MCF 10A (cell line): ENCODE data around the gene ANKRD13A. TPM values are rescaled to one million over a fixed set of nuclear protein-coding genes. Genes with fewer than 3 reads are reported as not detected.

Source experiments
- BruUV-seq: library from RNA; stranded (reverse); fragments of 400-500 nt; replicated peaks from 2 replicates; lab custom pipeline; 2021; lab: Mats Ljungman, UMichigan
- CTCF ChIA-PET: fragments of 300-600 bp; sonication (Branson Sonifier 250); formaldehyde crosslinking; extraction: SDS; loops from one replicate; lab custom pipeline; 2021; ENCODE audit warnings: antibody characterized with exemption, inconsistent platforms; lab: Yijun Ruan, JAX
- POLR2A ChIA-PET: fragments of 300-600, 350-650 bp; sonication (Branson Sonifier 250); formaldehyde crosslinking; extraction: SDS; loops from one replicate; lab custom pipeline; 2020; ENCODE audit warnings: antibody characterized with exemption, inconsistent platforms; lab: Yijun Ruan, JAX
- DNase-seq: peaks from one replicate; pipeline ENCODE4 v3.0.0-alpha.2; 2018; ENCODE audit not compliant: unreplicated experiment
- H3K27ac Mint-ChIP-seq: one replicate; pipeline ENCODE4 v1.8.0; 2022; ENCODE audit warnings: mild to moderate bottlenecking, low read depth, mixed read lengths; ENCODE audit not compliant: unreplicated experiment
- H3K27me3 Mint-ChIP-seq: one replicate; pipeline ENCODE4 v1.8.0; 2022; ENCODE audit warnings: mixed read lengths; ENCODE audit not compliant: insufficient read depth, unreplicated experiment
- H3K36me3 Mint-ChIP-seq: one replicate; pipeline ENCODE4 v1.8.0; 2022; ENCODE audit warnings: mild to moderate bottlenecking, moderate library complexity, mixed read lengths; ENCODE audit not compliant: insufficient read depth, unreplicated experiment
- H3K4me1 Mint-ChIP-seq: one replicate; pipeline ENCODE4 v1.8.0; 2022; ENCODE audit warnings: mixed read lengths; ENCODE audit not compliant: insufficient read depth, unreplicated experiment
- H3K4me3 Mint-ChIP-seq: one replicate; pipeline ENCODE4 v1.8.0; 2022; ENCODE audit warnings: mild to moderate bottlenecking, moderate library complexity, mixed read lengths; ENCODE audit not compliant: unreplicated experiment
- H3K9me3 Mint-ChIP-seq: one replicate; pipeline ENCODE4 v1.8.0; 2022; ENCODE audit warnings: mixed read lengths; ENCODE audit not compliant: unreplicated experiment
- intact Hi-C: fragments of 100-400 bp; cut with micrococcal nuclease; formaldehyde crosslinking; loops from 2 replicates; pipeline ENCODE4 v1.14.1; 2022
- total RNA-seq: library from RNA; stranded (reverse); gene quantifications from 2 replicates; pipeline ENCODE4 v1.2.3, GENCODE V29; 2022
- TF ChIP-seq, protein P1 (sequence below): fragments of 200-600 bp; IDR thresholded peaks from one replicate; pipeline ENCODE4 v1.8.0; 2022; ENCODE audit warnings: antibody characterized with exemption, mild to moderate bottlenecking; ENCODE audit not compliant: unreplicated experiment

The ANKRD13A gene
- total RNA-seq, 1 experiment from 2014 or later: 32.5 TPM

DNA sequence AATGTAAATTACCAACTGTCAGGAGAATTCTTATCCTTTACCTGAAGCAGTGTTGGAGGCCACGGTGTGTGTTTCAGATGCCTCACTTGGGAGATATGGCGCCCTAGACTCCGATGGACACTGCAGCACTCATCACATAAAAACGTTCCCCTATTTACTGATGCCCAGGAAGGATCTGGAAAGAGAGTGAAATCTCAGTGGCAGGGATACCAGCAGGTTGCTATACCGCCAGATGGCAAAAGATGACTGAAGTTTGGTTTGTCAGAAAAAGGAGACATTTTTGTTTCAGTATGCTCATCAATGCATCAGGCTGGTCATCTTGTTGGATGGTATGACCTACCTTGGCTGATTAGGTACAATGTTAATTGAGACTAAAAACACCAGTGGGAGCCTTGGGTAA lies 7.6 kb upstream of the ANKRD13A start:
- POLR2A ChIA-PET: no interaction called here
- Mint-ChIP-seq H3K27ac (no peak overlapping the region), H3K36me3 (peaks cover 30% of the 10 kb centered on the region), H3K4me3 (no peak overlapping the region), H3K9me3 (no peaks in the 10 kb centered on the region), H3K4me1 (peaks cover 11% of the 10 kb centered on the region), H3K27me3 (no peaks in the 10 kb centered on the region)
- no TSS peak for BruUV-seq
- intact Hi-C loops: no loop called here
- no peak for DNase-seq
- CTCF ChIA-PET: interaction anchor here (0.6 kb wide), 1 partner anchor 747 kb away, joined by 3 read pairs; no protein-coding TSS in a partner anchor
- TF ChIP-seq, protein P1, sequence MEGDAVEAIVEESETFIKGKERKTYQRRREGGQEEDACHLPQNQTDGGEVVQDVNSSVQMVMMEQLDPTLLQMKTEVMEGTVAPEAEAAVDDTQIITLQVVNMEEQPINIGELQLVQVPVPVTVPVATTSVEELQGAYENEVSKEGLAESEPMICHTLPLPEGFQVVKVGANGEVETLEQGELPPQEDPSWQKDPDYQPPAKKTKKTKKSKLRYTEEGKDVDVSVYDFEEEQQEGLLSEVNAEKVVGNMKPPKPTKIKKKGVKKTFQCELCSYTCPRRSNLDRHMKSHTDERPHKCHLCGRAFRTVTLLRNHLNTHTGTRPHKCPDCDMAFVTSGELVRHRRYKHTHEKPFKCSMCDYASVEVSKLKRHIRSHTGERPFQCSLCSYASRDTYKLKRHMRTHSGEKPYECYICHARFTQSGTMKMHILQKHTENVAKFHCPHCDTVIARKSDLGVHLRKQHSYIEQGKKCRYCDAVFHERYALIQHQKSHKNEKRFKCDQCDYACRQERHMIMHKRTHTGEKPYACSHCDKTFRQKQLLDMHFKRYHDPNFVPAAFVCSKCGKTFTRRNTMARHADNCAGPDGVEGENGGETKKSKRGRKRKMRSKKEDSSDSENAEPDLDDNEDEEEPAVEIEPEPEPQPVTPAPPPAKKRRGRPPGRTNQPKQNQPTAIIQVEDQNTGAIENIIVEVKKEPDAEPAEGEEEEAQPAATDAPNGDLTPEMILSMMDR: no peak

DNA sequence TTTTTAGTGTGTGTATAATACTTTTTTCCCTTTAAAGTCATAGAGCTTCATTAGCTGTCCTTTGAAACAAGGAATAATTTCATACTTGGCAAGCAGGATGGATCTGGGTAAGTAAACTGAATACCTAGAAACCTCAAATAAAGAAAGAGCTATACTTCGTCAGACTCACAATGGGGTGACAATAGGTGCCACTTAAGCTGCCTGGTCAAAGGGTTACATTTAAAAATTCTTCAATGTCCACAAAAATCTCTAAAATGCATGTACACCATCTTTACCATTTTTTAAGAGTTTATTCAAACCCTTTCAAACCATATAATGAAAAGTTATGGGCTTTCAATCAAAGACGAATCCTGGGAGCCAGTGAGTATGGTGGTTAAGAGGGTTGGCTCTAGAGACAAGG lies 6.1 kb upstream of the ANKRD13A start:
- POLR2A ChIA-PET: interaction anchor here (0.8 kb wide), 1 partner anchor 54 kb away, joined by 6 read pairs; no protein-coding TSS in a partner anchor

DNA sequence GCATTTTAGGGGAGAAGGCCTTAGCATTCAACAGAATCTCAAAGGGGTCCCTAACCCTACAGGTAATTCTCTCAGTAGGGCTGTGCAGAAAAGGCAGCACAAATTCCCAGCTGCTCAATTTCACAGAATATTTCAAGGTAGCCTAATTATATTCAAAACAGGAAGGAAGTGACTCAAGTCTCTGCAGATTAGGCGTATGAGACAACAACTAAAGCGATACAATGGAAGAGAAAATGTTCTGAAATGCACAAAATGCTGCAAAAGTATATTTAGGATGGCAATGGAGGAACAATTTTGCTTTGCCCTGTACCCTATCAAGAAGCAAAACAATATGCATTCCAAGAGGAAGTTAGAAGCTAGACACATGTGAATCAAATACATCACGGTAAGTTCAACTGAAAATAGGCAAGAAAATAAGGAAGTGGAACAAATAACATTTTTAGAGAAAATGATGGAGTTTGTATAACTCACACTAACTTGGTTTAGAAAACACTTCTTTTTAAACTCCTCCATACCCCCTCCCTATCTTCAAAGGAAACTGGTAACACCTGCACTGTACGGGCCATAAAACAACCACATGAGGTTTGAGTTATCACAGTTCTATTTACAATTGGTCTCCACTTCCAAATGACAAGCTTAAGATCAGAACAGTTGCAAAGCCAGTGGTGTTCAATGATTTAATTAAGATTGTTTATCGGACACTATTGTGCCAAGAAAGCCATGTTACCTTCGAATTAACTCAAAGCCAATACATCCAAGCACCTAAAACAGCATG lies 4.6 kb upstream of the ANKRD13A start:
- Mint-ChIP-seq H3K36me3 (peaks cover 2% of the 10 kb centered on the region), H3K4me1 (peaks cover 11% of the 10 kb centered on the region), H3K9me3 (no peaks in the 10 kb centered on the region), H3K27ac (peak overlapping the region; percentile 82), H3K27me3 (no peaks in the 10 kb centered on the region), H3K4me3 (peak overlapping the region; percentile 87)
- CTCF ChIA-PET: interaction anchor here (0.6 to 1.2 kb wide), 2 partner anchors 94 to 105 kb away, joined by 3 to 5 read pairs; no protein-coding TSS in a partner anchor
- TF ChIP-seq, protein P1: no peak
- DNase-seq: no peak
- no TSS peak for BruUV-seq
- intact Hi-C loops: no loop called here
- POLR2A ChIA-PET: interaction anchor here (0.6 to 1.6 kb wide), 10 partner anchors 10 to 748 kb away, joined by 3 to 6 read pairs (median 4); partner anchors contain the start of gene PPP1CC

More for the DNA sequence above, 6.1 kb upstream of the ANKRD13A start:
- Mint-ChIP-seq H3K36me3 (peaks cover 15% of the 10 kb centered on the region), H3K27me3 (no peaks in the 10 kb centered on the region), H3K4me1 (peaks cover 11% of the 10 kb centered on the region), H3K27ac (no peak overlapping the region), H3K4me3 (no peak overlapping the region), H3K9me3 (no peaks in the 10 kb centered on the region)
- CTCF ChIA-PET: interaction anchor here (0.6 to 1.1 kb wide), 2 partner anchors 66 to 187 kb away, joined by 3 to 5 read pairs; no protein-coding TSS in a partner anchor
- BruUV-seq: no TSS peak
- intact Hi-C loops: no loop called here
- TF ChIP-seq, protein P1: no peak
- DNase-seq: no peak

DNA sequence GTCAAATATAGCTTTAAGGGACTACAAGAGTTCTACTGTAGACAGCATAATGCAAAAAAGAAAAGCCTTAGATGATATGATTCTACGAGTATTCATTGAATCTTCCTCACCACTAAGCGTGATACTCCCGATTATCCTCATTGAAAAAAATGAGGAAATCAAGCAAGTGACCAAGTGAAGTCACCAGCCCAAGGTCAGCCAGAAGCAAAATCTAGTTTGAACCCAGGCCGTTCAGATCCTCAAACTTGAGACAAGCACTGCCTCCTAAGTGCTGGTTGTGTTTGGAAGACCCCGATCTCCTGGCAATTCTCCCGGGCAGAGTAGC lies 3.9 kb upstream of the ANKRD13A start:
- peaks cover 11% of the 10 kb centered on the region for H3K4me1 Mint-ChIP-seq
- BruUV-seq: no TSS peak
- H3K36me3 Mint-ChIP-seq: no peaks in the 10 kb centered on the region
- no peaks in the 10 kb centered on the region for H3K27me3 Mint-ChIP-seq
- TF ChIP-seq, protein P1: no peak
- POLR2A ChIA-PET: interaction anchor here (0.6 to 1.6 kb wide), 9 partner anchors 9 to 747 kb away, joined by 3 to 6 read pairs (median 4); partner anchors contain the start of genes FAM216A, GPN3, IFT81 and PPP1CC
- no peaks in the 10 kb centered on the region for H3K9me3 Mint-ChIP-seq
- H3K27ac Mint-ChIP-seq: peak overlapping the region; percentile 82
- CTCF ChIA-PET: interaction anchor here (1.2 kb wide), 1 partner anchor 104 kb away, joined by 3 read pairs; no protein-coding TSS in a partner anchor
- intact Hi-C loops: no loop called here
- peak overlapping the region; percentile 87 for H3K4me3 Mint-ChIP-seq
- DNase-seq: no peak
